Mucosa of descending colon (tissue), 3 donors: ENCODE measurements around the gene PRPF18. TPM values are rescaled to one million over a fixed set of nuclear protein-coding genes. Genes with fewer than 3 reads are reported as not detected.
A peak's percentile ranks its signal among the peaks of the same experiment; 100 is the strongest.
"Not testable (repeated sequence)": the region's sequence is repeated elsewhere in the genome, so short reads cannot be mapped to it uniquely, and the experiment has no call there.

Experiments used
- ATAC-seq: fragments of 200-7000 bp; cut with Tn5 transposase; one replicate; pipeline ENCODE4 v1.9.1; 2020; ENCODE audit warnings: mild to moderate bottlenecking, moderate library complexity
- DNase-seq, 3 donors: peaks; one replicate each; pipeline ENCODE4 v3.0.0-alpha.2; 2020
- H3K36me3 ChIP-seq: fragments of 200-600 bp; one replicate; pipeline ENCODE4 v1.8.0; 2021; ENCODE audit warnings: low read depth, mild to moderate bottlenecking
- H3K4me1 ChIP-seq: fragments of 200-600 bp; one replicate; pipeline ENCODE4 v1.8.0; 2021; ENCODE audit warnings: low read depth, mild to moderate bottlenecking
- H3K4me3 ChIP-seq: fragments of 200-600 bp; one replicate; pipeline ENCODE4 v1.8.0; 2021; ENCODE audit warnings: mild to moderate bottlenecking
- H3K9me3 ChIP-seq: fragments of 200-600 bp; one replicate; pipeline ENCODE4 v1.8.0; 2021; ENCODE audit warnings: mild to moderate bottlenecking
- CTCF ChIP-seq: fragments of 200-600 bp; IDR thresholded peaks from one replicate; pipeline ENCODE4 v1.8.0; 2022; ENCODE audit warnings: antibody characterized with exemption, mild to moderate bottlenecking
- intact Hi-C, 2 donors: fragments of 100-400 bp; cut with DNase I in 1 of 2; cut with micrococcal nuclease in 1 of 2; formaldehyde crosslinking; loops; one replicate each; pipeline versions ENCODE4 v1.11.0 to v1.11.1; 2022; cut with DNase I, micrococcal nuclease
- long read RNA-seq, 2 donors: library from polyadenylated mRNA; unstranded; transcript quantifications; one replicate each; pipeline ENCODE4 v2.0.0, GENCODE V29; 2019 to 2021
- total RNA-seq, 3 donors: library from RNA; stranded (reverse); fragmentation: NEBNext Ultra II Directional in 2 of 3; extraction: Animal tissue kit (Norgen Biotek cat#: 25700) in 2 of 3; gene quantifications; one replicate each; pipeline versions ENCODE4 v1.2.1 to v1.2.4, GENCODE V29; 2021 to 2023
- donor health status: DM: no; HTN: no; CAD: no; lungs with moderate emphysema.
- donor health status: DM: no; HTN: no; CAD: no.
- donor health status: DM: no; HTN: yes; CAD: no.

Gene PRPF18, protein sequence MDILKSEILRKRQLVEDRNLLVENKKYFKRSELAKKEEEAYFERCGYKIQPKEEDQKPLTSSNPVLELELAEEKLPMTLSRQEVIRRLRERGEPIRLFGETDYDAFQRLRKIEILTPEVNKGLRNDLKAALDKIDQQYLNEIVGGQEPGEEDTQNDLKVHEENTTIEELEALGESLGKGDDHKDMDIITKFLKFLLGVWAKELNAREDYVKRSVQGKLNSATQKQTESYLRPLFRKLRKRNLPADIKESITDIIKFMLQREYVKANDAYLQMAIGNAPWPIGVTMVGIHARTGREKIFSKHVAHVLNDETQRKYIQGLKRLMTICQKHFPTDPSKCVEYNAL
- total RNA-seq: 10 to 100 TPM; 20.8 to 26.1 (median 25.9) TPM
- long read RNA-seq, donor 1, transcript PRPF18-202 (10 exons, 1,717 nt): major isoform, 20 of 25 reads
- long read RNA-seq, donor 1, partial matches to known transcripts: 3 of 25 reads
- long read RNA-seq, donor 1, other reads (novel, unspliced or antisense): 2 of 25 reads
- long read RNA-seq, donor 2, transcript PRPF18-202 (10 exons, 1,717 nt): major isoform, 13 of 16 reads
- long read RNA-seq, donor 2, partial matches to known transcripts: 3 of 16 reads
- long read RNA-seq, donor 2, other reads (novel, unspliced or antisense): 0 of 16 reads

DNA sequence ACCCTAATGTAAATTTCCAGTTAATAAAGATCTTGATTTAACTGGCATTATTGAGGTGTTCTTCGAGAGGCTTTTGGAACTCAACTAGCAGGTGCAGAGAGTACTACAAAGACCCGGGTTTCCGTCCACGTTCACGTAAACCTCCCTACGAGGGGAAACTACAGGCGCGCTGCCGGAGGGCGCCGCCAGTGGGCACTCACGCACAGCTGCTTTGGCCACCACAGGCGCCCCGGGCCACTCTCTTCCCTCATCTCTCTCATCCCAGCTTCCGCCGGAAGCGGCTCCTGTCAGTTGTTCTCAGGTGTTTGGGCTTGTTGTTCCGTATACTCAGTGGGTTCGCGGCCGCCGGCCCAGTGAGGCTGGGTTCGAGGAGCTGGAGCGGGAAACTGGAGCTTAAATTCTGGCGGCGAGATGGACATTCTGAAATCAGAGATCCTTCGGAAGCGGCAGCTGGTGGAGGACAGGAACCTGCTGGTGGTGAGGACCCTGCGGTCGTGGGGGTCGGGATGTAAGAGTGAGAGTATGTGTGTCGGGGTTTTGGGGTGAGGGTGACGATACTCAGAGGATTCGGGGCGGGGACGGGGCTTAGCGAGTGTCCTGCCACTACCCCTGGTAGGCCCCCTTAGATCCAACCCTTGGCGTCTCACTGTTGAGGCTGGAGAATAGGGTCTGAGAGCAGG lies at the start of gene PRPF18:
PRPF18 (plus strand) TSS at position 290 of the 680 bp plus-strand sequence; CDS start at position 412, 122 bp downstream.
- Histone ChIP-seq H3K9me3 (no peaks in the 10 kb centered on the region), H3K36me3 (no peaks in the 10 kb centered on the region), H3K4me1 (peaks cover 9% of the 10 kb centered on the region), H3K4me3 (peak within 1 kb of the TSS; percentile 87)
- peak; percentile 99 for TF ChIP-seq CTCF
- intact Hi-C loops: no loop called here
- DNase-seq: peak; percentile 94 to 97 (median 95)
- peak; percentile 100 for ATAC-seq

- H3K4me1 ChIP-seq, intact Hi-C loops, DNase-seq, H3K36me3 ChIP-seq, ATAC-seq, H3K4me3 ChIP-seq, H3K9me3 ChIP-seq: not testable (repeated sequence)
These were observed 48.8 kb upstream of the PRPF18 start for GRCh38 chr10:13537985-13538384.

DNA sequence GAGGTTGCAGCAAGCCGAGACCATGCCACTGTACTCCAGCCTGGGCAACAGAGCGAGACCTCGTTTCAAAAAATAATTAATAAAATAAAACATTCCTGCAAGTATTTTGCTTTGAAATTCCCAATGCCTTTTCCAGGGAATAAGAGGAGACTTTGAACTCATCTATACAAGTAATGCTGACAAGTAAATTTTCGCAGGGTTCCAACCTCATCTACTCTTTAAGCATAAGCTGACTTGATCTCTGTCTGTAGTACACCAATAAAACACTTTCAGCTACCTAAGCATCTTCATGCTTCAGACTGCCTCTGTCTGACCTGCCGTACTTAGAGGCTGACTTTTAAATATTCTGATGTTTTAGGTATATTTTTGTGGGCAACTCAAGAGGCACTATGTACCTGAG lies 44.2 kb upstream of the PRPF18 start:
- no peaks in the 10 kb centered on the region for H3K9me3 ChIP-seq
- no peak for TF ChIP-seq CTCF
- no peak overlapping the region for H3K4me3 ChIP-seq
- no peaks in the 10 kb centered on the region for H3K36me3 ChIP-seq
- H3K4me1 ChIP-seq: no peaks in the 10 kb centered on the region
- intact Hi-C loops: no loop called here
- no peak for DNase-seq
- no peak for ATAC-seq

DNA sequence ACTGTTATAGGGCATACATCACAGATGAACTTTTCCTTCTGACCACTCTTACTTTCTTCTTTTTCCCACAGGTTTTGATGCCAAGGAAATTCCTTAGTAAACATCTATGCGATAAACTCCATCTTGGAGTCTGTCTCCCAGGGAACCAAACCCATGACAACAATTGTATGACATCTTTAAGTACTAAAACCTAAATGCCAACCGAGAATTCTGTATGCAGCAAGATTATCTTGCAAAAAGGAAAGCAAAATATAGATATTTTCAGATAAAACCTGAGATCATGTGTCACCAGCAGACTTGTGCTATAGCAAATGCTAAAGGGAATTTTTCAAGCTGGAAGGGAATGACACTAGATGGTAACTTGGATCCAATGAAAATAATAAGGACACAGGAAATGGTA lies 36.0 kb upstream of the PRPF18 start:
- ATAC-seq (no peak), DNase-seq (no peak)
- Histone ChIP-seq H3K36me3 (no peaks in the 10 kb centered on the region), H3K4me3 (no peak overlapping the region), H3K9me3 (peaks cover 5% of the 10 kb centered on the region), H3K4me1 (no peaks in the 10 kb centered on the region)
- no peak for TF ChIP-seq CTCF
- intact Hi-C loops: no loop called here

DNA sequence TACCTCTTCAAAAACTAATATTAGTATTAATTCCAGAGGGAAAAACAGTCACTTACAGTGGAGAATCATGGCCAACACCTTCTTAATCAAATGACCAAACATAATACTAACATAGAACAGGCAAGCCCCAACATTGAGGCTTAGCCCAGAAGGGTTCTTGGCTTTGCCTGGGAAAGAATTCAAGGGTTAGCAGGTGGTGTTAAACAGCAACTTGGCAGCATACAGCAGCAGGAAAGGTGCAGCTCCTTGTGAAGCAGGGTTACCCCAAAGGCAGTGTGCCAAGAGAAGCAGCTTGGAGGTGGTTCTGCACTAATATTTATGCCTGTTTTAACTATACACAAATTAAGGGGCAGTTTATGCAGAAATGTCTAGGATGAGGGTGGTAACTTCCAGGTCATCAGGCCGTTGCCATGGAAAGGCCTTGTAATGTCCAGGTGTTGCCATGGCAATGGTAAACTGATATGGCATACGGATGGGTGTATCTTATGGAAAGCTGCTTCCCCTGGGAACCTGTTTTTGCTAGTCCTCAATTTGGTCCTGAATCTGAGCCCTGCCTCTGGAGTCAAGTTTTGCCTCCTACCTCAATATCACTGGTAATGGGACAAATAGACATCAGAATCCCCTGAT lies 30.8 kb upstream of the PRPF18 start:
- TF ChIP-seq CTCF: no peak

More for the DNA sequence above, 30.8 kb upstream of the PRPF18 start:
- Histone ChIP-seq H3K4me1 (no peaks in the 10 kb centered on the region), H3K36me3 (no peaks in the 10 kb centered on the region), H3K9me3 (peaks cover under 1% of the 10 kb centered on the region), H3K4me3 (no peak overlapping the region)
- DNase-seq: no peak
- intact Hi-C loops: no loop called here
- no peak for ATAC-seq
